ENCODE data around the gene SH2D5. TPM values are rescaled to one million over a fixed set of nuclear protein-coding genes. Genes with fewer than 3 reads are reported as not detected.

The SH2D5 gene
- total and polyA plus RNA-seq, 2 donors (not counting 3 experiments of a cell fraction or from before 2014, with no cell fraction given): 0.23 to 1.0 TPM

DNA sequence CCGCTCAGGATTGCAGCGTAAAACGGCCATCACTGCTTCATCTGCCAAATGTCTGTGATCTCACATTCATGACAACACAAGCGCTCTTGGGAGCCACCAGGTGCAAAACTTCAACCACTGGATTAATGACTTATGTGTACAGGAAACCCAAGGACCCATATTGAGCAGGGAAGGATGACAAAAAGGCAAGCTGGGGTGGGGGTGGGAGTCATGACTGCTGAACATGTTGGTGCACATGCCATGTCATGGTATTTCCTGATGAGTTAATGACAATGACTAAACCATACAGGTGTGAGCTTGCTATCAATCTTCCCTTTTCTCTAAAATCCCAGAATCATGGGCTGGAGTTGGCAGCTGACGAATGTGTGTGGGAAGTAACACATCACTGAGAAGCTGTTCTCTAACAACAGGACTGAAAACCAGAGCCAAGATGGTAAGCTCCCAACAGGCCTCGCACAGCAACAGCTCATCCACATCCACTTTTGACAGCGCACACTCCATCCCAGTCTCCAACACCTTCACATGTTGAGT is 3.1 kb upstream of the SH2D5 start:
- Histone ChIP-seq H3K27ac (ENCODE audit: insufficient read depth, low read depth, low read length) (no peak overlapping the region), H3K27me3 (ENCODE audit: control insufficient read depth in 2 of 2, insufficient read depth in 2 of 2, low read length in 2 of 2) (peaks cover 5 to 6% of the 10 kb centered on the region in 2 experiments), H2AFZ (ENCODE audit: low read depth, low read length) (no peak overlapping the region), H3K4me3 (replicated peaks in 1 of 3; ENCODE audit: insufficient read depth in 1 of 3, low read depth in 1 of 3, low read length in 3 of 3) (no peak overlapping the region), H4K20me1 (replicated peaks; ENCODE audit: control insufficient read depth, extremely low read depth, insufficient read depth, low read length) (no peaks in the 10 kb centered on the region), H3K4me2 (ENCODE audit: insufficient read depth, low read length) (no peak overlapping the region), H3K36me3 (ENCODE audit: control insufficient read depth in 2 of 2, extremely low read depth in 1 of 2, insufficient read depth in 2 of 2, low read length in 2 of 2) (peaks cover 2 to 5% of the 10 kb centered on the region in 2 experiments), H3K79me2 (ENCODE audit: control insufficient read depth, insufficient read depth, low read length) (no peaks in the 10 kb centered on the region), H3K4me1 (ENCODE audit: control insufficient read depth, extremely low read depth, insufficient read depth, low read length) (peaks cover 17% of the 10 kb centered on the region), H3K9ac (replicated peaks; ENCODE audit: extremely low read depth, insufficient read depth, low read length) (no peak overlapping the region), H3K9me1 (replicated peaks; ENCODE audit: control insufficient read depth, extremely low read depth, insufficient read depth, low read length) (no peaks in the 10 kb centered on the region), H3K9me3 (replicated peaks; ENCODE audit: control insufficient read depth, insufficient read depth, low read length) (no peaks in the 10 kb centered on the region)
- BruUV-seq (replicated peaks): no TSS peak
- DNase-seq (ENCODE audit: low read depth, low spot score) (no peak), FAIRE-seq (no peak)
- dilution Hi-C loops (cut with MboI; ENCODE audit: extremely low pct_ligation_motif_present, low sequenced_read_pairs): no loop called here
- no peak for TF ChIP-seq JUN (IDR thresholded peaks at IDR 0.05; ENCODE audit: borderline replicate concordance, insufficient read depth, insufficient read length, low read depth)
- TF ChIP-seq POLR2AphosphoS5 (IDR thresholded peaks at IDR 0.05; ENCODE audit: insufficient read depth, low read depth, low read length): no peak
- TF ChIP-seq GATA2 (IDR thresholded peaks at IDR 0.05; ENCODE audit: insufficient read depth, insufficient read length, low read depth, low read length): no peak
- TF ChIP-seq EZH2 (IDR thresholded peaks at IDR 0.05; ENCODE audit: borderline replicate concordance, low read depth, low read length, severe bottlenecking): no peak
- no peak for TF ChIP-seq CTCF (IDR thresholded peaks at IDR 0.05; ENCODE audit: extremely low read depth in 1 of 2, insufficient read depth in 1 of 2, low read depth in 1 of 2, low read length in 2 of 2)
- no peak for TF ChIP-seq MAX (IDR thresholded peaks at IDR 0.05; ENCODE audit: insufficient read depth, insufficient read length)
- TF ChIP-seq MYC (IDR thresholded peaks at IDR 0.05; ENCODE audit: low read depth, low read length): no peak
- TF ChIP-seq FOS (IDR thresholded peaks at IDR 0.05; ENCODE audit: borderline replicate concordance, insufficient read depth, low read length): no peak
- TF ChIP-seq POLR2A (IDR thresholded peaks at IDR 0.05; ENCODE audit: low read depth, low read length): no peak
- ChIA-PET POLR2A (no interaction called here), CTCF (no interaction called here)
- intact Hi-C loops (cut with micrococcal nuclease): no loop called here

Data from endothelial cell of umbilical vein (primary cell).